ENCODE data around the gene COL6A6.
"Not testable (repeated sequence)": the region's sequence is repeated elsewhere in the genome, so short reads cannot be mapped to it uniquely, and the experiment has no call there.

Gene COL6A6

GRCh38 chr3:130539005-130539404, 22.0 kb downstream of the COL6A6 start:
- peak; percentile 5 to 40 for DNase-seq

GRCh38 chr3:130543322-130543721, 26.3 kb downstream of the COL6A6 start:
- no peak for DNase-seq

GRCh38 chr3:130546920-130547679, 30.1 kb downstream of the COL6A6 start:
- no peak for DNase-seq

- DNase-seq = not testable (repeated sequence)
Measured at GRCh38 chr3:130547680-130548065, 30.7 kb downstream of the COL6A6 start.

- no peak for DNase-seq
Measured at GRCh38 chr3:130548356-130548755, 31.4 kb downstream of the COL6A6 start.

- no peak for DNase-seq
Measured at GRCh38 chr3:130557336-130558035, 40.5 kb downstream of the COL6A6 start.

GRCh38 chr3:130558366-130558765, 41.4 kb downstream of the COL6A6 start:
- no peak for DNase-seq

GRCh38 chr3:130565224-130565623, 48.2 kb downstream of the COL6A6 start:
- DNase-seq = no peak
